ENCODE data around the gene PSORS1C2.
A peak's percentile ranks its signal among the peaks of the same experiment; 100 is the strongest.
"Not testable (repeated sequence)": the region's sequence is repeated elsewhere in the genome, so short reads cannot be mapped to it uniquely, and the experiment has no call there.

Gene PSORS1C2

DNA sequence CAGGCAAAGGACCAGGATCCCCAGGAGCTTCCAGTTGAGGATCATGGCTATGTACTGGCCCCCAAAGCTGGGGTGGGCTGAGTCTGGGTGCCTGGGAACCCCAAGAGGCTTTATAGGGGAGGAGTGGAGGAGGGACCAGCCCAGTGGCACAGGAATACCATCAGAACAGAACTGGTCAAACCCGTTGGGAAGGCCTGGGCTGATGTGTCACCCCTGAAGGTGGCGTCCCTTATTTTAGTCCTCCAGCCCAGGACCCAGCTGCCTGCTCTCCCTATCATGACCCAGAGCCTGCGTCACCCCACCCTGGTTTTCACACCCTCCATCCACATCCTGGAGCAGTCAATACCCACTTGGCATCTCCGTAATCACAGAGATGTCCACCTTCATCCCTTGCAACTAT lies at the start of gene PSORS1C2:
TSS of gene PSORS1C2 (minus strand) at position 85 of the 400 bp plus-strand sequence. CDS start at position 45, 40 bp downstream.
- DNase-seq, result no peak

GRCh38 chr6:31187780-31188194 lies 48.9 kb upstream of the PSORS1C2 start:
- no peak for DNase-seq

GRCh38 chr6:31186052-31186734 lies 47.3 kb upstream of the PSORS1C2 start:
- DNase-seq, result no peak

DNA sequence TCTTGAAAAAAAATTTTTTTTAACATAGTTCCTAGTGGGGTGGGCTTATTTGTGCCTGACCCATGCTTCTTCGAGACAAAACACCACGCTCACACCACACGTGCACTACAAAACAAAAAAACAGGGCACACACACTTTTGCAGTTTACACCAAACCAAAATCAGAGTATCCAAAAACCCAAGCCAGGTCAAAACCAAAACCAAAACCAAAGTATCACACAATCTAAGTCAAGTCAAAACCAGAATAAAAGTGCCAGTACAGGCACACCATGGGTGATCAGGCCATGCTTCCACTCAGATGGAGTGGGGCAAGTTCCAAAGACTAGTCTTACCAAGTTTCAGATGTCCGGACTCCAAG lies 46.8 kb upstream of the PSORS1C2 start:
- not testable (repeated sequence) for DNase-seq

DNA sequence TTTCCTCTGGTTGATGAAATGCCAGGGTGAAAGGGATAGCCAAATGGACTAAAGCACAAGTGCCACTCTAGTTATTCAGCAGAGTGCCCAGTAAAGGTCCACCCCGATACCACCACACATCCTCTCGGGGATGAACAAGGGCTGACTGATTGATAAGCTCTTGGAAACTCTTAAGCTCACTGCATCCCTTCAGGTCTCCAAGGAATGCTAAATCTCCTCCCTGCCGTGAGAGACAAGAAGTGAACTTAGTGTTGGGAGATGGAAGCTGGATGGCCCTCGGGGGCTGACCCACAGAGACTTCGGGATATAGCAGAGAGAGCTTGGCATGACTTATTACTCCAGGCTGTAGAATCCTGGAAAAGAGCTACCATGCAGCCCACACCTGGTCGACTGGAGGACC lies 45.0 kb upstream of the PSORS1C2 start:
- not testable (repeated sequence) for DNase-seq

DNA sequence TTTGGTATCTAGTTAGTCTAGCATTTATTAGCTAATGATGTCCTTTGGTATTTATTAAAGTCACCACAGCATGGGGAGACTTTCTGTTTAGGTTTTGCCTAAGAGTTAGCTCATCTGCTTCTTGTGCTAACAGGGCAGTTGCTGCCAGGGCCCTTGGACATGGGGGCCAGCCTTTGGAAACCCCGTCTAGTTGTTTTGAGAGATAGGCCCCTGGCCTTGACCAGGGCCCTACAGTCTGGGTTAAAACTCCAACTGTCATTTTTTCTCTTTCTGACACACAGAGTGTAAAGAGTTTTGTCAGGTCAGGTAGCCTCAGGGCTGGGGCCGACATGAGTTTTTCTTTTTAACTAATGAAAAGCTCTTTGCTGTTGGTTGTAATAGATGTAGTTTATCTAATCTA lies 44.4 kb upstream of the PSORS1C2 start:
- DNase-seq, result not testable (repeated sequence)

GRCh38 chr6:31180500-31180899 lies 41.6 kb upstream of the PSORS1C2 start:
- no peak for DNase-seq

- DNase-seq, result no peak
Measured at GRCh38 chr6:31179896-31180295, 41.0 kb upstream of the PSORS1C2 start.

DNA sequence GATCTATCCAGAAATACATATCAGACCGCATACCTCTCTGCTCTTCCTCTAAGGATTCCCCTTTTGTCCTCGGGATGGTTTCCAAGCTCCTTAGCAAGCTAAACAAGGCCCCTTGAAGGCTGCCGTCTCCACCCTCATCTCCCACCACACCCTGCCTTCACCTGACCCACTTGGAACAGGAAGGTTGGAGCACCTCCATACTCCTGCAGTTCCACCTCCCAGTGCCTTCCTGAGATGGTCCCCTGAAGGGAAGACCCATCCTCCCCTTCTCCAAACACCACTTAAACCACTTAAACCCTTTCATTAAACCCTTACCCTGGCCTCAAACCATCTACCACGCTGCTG lies 40.1 kb upstream of the PSORS1C2 start:
- DNase-seq, result no peak

DNA sequence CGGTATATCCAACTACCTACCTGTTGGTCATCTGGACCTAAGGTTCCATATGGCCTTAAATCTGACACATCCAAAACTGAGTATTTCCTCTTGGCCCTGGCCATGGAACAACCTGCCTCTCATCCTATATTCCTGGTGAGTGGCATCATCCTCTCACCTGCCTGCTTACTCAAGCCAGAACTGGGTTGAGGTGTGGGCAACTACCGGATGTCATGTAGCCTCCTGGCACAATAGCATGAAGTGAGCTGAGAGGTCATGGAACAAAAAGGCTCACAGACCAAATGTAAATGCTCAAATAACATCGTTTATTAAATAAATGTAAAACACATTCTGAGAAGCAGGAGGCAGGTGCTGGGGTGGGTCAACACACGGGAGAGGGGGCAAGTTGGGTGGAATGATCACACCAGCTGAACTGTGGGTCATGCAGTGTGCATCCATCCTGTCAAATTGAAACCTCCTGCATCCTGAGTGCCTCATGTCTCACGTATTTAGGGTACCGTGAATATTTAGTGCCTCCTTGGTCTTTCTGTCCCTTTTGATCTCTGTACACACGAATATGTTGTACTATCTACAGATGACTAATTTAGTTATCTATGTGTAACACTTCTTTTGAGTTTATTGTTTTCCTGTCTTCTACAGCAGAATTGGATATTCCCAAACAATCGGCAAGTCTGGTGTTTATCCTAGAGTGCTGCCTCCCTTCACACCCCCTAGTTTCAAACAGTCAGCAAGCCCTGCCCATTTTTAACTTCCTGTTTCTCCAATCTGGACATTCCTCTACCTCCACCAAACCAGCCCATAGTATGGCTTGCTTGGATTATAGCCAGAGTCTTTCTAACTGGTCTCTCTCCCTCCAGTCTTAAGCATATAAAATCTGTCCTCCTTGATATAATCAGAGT lies 39.5 kb upstream of the PSORS1C2 start:
- DNase-seq, result peak; percentile 43

- DNase-seq, result no peak
Measured at GRCh38 chr6:31175971-31176370, 37.1 kb upstream of the PSORS1C2 start.

DNA sequence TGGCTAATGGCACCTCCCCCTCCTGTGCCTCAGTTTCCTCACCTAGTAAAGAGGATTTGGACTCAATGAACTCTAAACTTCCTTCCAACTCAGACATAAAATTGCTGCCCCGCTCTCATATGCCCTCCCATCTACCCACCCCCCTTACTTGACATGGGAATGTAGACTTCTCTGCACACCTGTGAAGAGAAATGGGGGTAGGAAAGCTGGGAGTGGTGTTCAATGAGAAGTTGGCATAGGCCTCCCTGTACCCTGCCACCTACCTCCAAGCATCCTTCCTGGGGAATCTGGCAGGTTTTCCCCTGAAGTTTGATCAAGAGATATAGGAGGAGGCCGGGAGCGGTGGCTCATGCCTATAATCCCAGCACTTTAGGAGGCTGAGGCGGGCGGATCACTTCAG lies 35.5 kb upstream of the PSORS1C2 start:
- DNase-seq, result no peak

- no peak for DNase-seq
Measured at GRCh38 chr6:31173406-31173805, 34.5 kb upstream of the PSORS1C2 start.

DNA sequence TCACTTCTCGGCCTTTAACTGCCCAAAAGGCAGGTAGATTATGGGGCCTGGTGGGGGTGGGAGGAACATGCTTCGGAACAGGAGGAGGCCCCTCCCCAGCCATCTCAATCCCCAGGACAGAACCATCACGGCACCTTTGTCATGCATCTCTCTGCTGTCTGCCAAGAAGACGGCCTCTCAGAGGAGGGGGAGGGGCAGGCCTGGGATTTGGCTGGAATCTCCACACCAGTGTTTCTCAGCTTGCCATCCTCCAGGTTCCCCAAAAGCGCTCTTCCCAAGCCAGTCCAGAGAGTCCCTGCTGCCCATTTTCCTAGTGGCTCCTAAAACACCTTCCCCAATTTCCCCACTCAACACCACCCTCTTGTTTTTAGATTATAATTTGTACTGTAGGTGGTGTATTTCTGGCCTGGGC lies 34.1 kb upstream of the PSORS1C2 start:
- DNase-seq, result no peak

GRCh38 chr6:31171931-31172905 lies 33.4 kb upstream of the PSORS1C2 start:
- no peak for DNase-seq

DNA sequence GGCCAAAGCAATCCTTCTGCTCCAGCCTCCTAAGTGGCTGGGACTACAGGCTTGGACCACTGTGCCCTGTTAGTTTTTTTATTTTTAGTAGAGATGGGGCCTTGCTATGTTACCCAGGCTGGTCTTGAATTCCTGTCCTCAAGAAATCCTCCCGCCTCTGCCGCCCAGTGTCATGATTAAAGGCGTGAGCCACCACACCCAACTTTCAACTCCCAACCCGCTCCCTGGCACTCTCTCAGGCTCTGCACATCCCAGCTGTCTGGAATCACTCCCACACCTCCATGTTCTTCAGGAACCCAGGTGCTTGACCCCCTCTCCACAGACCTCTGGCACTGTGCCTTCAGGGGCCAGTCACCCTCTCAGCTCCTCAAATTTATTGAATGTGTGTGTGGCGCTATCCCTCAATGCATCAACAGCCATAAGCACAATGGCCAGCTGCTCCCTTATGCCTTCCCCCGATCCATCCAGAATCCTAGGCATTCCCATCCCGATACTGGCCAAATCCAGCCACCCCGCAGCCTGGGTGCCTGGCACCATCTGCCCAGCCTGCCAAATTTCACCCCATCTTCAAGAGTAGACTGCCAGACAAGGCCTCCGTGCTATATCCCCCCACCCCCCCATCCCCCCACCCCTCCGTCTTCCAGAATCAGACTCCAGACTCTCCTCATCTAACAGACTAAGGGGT lies 32.3 kb upstream of the PSORS1C2 start:
- DNase-seq, result no peak

DNA sequence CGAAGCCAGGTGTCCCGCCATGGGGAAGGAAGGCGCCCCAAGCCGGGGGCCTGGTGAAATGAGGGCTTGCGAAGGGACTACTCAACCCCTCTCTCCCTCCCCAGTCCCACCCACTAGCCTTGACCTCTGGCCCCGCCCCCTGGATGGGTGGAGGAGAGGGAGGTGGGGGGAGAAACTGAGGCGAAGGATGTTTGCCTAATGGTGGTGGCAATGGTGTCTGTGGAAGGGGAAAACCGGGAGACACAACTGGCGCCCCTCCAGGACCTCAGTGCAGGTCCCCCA lies 31.7 kb upstream of the PSORS1C2 start, which contains the start of gene POU5F1:
TSS of gene POU5F1 (minus strand) at position 83 of the 282 bp plus-strand sequence. CDS start at position 21, 62 bp downstream.
- DNase-seq, result no peak

DNA sequence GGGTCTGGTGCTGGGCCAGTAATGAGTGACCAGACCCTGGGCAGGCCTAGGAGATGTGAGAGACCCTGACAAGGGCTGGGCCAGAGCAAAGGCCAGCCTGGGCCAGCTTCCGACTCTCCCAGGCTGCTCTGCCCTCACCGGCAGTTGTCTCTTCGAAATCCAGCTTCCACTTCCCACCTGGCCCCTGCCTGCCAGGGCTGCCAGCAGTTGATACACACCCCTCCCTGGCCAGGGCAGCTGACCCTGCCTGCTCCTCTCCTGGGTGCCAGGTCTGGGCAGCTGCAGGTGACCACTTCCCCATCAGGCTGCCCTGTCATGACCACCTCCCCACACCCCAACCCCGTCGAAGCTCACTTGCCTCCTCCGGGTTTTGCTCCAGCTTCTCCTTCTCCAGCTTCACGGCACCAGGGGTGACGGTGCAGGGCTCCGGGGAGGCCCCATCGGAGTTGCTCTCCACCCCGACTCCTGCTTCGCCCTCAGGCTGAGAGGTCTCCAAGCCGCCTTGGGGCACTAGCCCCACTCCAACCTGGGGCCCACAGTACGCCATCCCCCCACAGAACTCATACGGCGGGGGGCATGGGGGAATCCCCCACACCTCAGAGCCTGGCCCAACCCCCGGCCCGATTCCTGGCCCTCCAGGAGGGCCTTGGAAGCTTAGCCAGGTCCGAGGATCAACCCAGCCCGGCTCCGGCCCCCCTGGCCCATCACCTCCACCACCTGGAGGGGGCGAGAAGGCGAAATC lies 31.2 kb upstream of the PSORS1C2 start:
- DNase-seq, result not testable (repeated sequence)

DNA sequence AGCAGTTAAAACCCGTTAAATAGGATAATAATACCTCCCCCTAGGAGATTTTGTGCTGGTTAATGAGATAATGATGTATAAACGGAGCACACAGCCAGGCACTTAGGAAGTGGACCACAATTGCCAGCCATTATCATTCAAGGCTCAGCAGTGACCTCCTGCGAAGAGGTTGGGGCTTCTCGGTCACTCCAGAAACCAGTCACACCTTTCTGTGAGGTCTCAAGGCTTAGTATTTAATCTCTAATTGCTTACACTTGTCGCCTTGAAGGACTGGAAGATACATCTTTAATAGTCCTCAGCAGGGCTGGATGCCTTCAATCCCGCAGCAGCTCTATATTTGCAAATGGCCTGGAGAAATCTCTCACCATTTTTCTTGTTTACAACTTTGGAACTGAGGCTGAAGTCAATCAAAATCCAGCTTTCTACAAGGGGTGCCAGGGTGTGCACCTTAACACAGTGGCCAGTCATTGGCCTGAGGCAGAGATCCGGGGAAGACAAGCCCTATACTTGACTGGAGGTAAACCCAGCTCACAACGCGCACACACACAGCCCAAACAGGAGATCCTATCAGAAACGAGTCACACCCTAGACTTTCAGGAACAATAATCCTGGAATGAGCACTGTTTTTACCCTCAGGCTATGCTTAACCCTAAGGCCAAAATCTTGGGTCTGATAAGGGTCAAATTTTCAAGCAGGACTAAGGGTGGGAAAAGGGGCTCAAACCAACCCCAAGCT lies 30.4 kb upstream of the PSORS1C2 start:
- DNase-seq, result no peak

GRCh38 chr6:31168606-31169005 lies 29.7 kb upstream of the PSORS1C2 start:
- no peak for DNase-seq

DNA sequence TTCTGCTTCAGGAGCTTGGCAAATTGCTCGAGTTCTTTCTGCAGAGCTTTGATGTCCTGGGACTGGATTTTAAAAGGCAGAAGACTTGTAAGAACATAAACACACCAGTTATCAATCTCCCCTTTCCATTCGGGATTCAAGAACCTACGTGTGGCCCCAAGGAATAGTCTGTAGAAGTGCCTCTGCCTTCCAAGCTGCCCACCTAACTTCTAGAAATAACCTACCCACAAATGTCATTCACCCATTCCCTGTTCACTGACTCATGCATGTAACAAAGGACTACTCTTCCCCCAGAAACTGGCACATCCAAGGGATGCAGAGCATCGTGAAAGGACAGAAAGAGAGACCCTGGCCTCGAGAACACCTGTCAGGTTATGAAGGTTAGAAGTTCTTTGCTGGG lies 27.1 kb upstream of the PSORS1C2 start:
- no peak for DNase-seq

Measured in NCI-H2029 treated with DMSO at 0.1 percent for 48 hours (cell line).